GM10248 (cell line): ENCODE measurements around the gene TOMM5.

Source experiments
- CTCF ChIA-PET: fragments of 300-600 bp; sonication (Branson Sonifier 250); formaldehyde crosslinking; extraction: SDS; loops from one replicate; lab custom pipeline; 2021; ENCODE audit warnings: antibody characterized with exemption; lab: Yijun Ruan, JAX
- POLR2A ChIA-PET: fragments of 350-650 bp; sonication (Branson Sonifier 250); formaldehyde crosslinking; extraction: SDS; loops from one replicate; lab custom pipeline; 2020; ENCODE audit warnings: antibody characterized with exemption; lab: Yijun Ruan, JAX
- DNase-seq: peaks from one replicate; pipeline ENCODE4 v3.0.0; 2012; ENCODE audit errors: extremely low spot score
- TF ChIP-seq, protein P1 (sequence below): IDR thresholded peaks from 2 replicates; pipeline ENCODE4 v1.5.1; 2012; ENCODE audit warnings: mild to moderate bottlenecking, low read depth; ENCODE audit errors: extremely low read depth, missing control alignments, control extremely low read depth

The TOMM5 gene

DNA sequence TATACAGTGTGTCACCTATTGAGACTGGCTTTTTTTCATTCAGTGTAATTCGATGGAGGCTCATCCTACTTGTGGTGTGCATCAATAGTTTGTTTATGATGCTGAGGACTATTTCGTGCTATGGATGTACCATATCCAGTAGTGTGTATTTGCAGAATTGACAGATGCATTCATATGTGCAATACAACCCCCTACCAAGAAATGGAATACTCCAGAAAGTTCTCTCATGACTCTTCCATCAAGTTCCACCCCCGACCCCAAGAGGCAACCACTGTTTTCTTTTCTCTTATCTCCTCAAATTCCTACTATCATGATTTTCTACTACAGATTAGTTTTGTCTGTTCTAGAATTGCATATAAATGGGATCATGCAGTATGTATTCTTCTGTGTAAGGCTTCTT lies 38.1 kb downstream of the TOMM5 start:
- no peak for DNase-seq
- CTCF ChIA-PET, result no interaction called here
- POLR2A ChIA-PET, result no interaction called here
- TF ChIP-seq, protein P1, sequence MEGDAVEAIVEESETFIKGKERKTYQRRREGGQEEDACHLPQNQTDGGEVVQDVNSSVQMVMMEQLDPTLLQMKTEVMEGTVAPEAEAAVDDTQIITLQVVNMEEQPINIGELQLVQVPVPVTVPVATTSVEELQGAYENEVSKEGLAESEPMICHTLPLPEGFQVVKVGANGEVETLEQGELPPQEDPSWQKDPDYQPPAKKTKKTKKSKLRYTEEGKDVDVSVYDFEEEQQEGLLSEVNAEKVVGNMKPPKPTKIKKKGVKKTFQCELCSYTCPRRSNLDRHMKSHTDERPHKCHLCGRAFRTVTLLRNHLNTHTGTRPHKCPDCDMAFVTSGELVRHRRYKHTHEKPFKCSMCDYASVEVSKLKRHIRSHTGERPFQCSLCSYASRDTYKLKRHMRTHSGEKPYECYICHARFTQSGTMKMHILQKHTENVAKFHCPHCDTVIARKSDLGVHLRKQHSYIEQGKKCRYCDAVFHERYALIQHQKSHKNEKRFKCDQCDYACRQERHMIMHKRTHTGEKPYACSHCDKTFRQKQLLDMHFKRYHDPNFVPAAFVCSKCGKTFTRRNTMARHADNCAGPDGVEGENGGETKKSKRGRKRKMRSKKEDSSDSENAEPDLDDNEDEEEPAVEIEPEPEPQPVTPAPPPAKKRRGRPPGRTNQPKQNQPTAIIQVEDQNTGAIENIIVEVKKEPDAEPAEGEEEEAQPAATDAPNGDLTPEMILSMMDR, result no peak

DNA sequence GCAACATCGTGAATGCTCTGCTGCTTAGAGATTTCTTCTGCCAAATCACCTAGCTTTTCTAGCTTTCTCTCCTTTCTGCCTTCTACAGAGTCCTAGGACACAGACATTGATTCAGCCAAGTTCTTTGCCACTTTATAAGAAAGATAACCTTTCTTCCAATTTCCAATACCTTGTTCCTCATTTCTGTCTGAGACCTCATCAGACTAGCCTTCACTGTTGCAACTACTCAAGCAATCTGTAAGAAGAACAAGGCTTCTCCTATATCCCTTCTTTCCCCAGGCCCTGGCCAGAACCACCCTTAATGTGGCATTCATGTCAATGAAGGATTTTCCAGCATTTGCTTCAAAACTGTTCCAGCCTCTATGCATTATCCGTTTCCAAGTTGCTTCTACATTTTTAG lies 40.5 kb downstream of the TOMM5 start:
- ChIA-PET POLR2A (no interaction called here), CTCF (no interaction called here)
- DNase-seq, result no peak
- TF ChIP-seq, protein P1, result no peak

DNA sequence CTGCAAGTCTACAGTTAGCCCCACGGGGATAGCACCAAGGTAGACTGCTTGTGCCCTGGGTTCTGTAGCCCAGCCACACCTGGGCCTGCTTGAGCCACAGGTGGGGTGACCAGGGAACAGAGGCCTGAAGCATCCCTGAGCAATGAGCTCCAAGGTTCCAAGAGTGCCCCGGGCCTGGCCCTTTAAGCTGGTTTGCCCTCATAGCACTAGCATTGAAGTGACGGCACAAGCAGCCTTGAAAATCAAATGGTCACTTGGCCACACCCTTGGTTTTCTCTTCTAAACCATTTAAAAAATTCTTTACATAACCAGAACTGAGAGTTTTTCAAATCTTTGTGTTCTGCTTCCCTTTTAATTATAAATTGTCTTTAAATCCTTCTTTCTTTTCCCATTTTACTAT lies 40.9 kb downstream of the TOMM5 start:
- POLR2A ChIA-PET, result no interaction called here
- CTCF ChIA-PET, result no interaction called here
- TF ChIP-seq, protein P1, result no peak
- DNase-seq, result no peak

DNA sequence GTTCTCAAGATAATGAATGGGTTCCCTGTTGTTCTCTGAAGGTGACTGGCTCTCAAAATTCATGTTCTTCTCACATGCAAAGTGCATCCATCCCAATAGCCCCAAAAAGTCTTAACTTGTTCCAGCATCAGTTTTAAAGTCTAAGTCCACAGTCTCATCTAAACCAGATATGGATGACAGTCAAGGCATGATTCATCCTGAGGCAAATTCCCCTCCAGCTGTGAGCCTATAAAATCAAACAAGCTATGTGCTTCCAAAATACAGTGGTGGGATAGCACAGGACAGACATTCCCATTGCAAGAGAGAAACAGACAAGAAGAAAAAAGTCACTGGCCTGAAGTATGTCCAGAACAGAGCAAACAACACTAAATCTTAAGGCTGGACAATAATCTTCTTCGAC lies 41.6 kb downstream of the TOMM5 start:
- TF ChIP-seq, protein P1, result no peak
- POLR2A ChIA-PET, result no interaction called here
- CTCF ChIA-PET, result no interaction called here
- DNase-seq, result no peak

DNA sequence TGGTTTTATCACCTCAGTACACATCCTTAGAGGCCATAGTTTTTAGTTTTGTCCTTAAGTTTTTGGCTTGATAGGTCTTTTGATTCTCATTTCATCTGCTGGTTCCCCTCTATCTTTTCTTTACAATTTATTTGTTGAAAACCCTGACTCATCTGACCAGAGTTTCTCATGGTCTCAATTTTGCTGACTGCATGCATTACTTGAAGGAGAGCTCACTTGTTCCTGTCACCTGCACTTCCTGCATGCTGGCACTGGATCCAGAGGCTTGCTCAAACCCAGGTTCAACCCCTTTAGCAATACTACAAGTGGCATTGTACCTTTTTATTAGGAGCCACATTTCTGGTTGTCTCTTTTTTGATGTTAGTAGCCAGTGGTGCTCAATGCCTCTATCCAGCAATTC lies 42.9 kb downstream of the TOMM5 start:
- ChIA-PET CTCF (interaction anchor here (0.7 kb wide), 1 partner anchor 26 kb away, joined by 3 read pairs; no protein-coding TSS in a partner anchor), POLR2A (interaction anchor here (0.6 kb wide), 2 partner anchors 146 to 1931 kb away, joined by 3 to 5 read pairs; partner anchors contain the start of gene CD72)
- TF ChIP-seq, protein P1, result no peak
- no peak for DNase-seq

DNA sequence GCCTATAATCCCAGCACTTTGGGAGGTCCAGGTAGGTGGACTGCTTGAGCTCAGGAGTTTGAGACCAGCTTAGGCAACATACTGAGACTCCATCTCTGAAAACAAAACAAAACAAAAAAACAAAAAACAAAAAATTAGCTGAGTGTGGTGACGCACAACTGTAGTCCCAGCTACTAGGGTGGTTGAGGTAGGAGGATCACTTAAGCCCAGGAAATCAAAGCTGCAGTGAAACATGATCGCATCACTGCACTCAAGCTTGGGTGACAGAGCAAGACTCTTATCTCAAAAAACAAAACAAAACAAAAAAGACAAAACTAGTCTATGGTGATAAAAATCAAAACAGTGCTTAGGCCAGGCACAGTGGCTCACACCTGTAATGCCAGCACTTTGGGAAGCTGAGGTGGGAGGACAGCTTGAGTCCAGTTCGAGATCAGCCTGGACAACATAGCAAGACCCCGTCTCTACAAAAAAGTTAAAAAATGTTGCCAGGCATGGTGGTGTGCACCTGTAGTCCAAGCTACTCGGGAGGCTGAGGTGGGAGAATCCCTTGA lies 45.0 kb downstream of the TOMM5 start:
- TF ChIP-seq, protein P1, result no peak
- CTCF ChIA-PET, result interaction anchor here (1.3 kb wide), 1 partner anchor 15 kb away, joined by 3 read pairs; no protein-coding TSS in a partner anchor

More for the DNA sequence above, 45.0 kb downstream of the TOMM5 start:
- no peak for DNase-seq
- POLR2A ChIA-PET, result no interaction called here
